ENCODE results near the gene OBSL1. TPM values are rescaled to one million over a fixed set of nuclear protein-coding genes. Genes with fewer than 3 reads are reported as not detected.

OBSL1 gene
- total and polyA plus RNA-seq, 2 of the 4 experiments (the other 2 are of a cell fraction), result 21.5 to 51.2 TPM

- Histone ChIP-seq H3K4ac (ENCODE audit: low read depth, low read length) (no peak overlapping the region), H3K27ac (ENCODE audit: insufficient read depth, low read length) (peak overlapping the region; percentile 22; the same call in 1 of the 2 replicates), H3K79me1 (ENCODE audit: low read depth in 1 of 2, low read length in 2 of 2) (peaks cover 6 to 38% of the 10 kb centered on the region in 2 experiments; a peak in 3 of 4 replicates), H4K8ac (ENCODE audit: low read depth in 2 of 2, low read length in 2 of 2) (no peak overlapping the region), H3K14ac (replicated peaks; ENCODE audit: low read depth, low read length) (no peak overlapping the region), H4K5ac (ENCODE audit: low read depth, low read length) (no peak overlapping the region), H3K36me3 (ENCODE audit: control insufficient read depth, insufficient read depth, low read length) (peaks cover 26% of the 10 kb centered on the region), H4K20me1 (ENCODE audit: insufficient read depth, low read length) (peaks cover 28% of the 10 kb centered on the region), H3K9ac (ENCODE audit: low read depth, low read length) (no peak overlapping the region; the same call in 1 of the 2 replicates), H3K18ac (ENCODE audit: low read depth, low read length) (no peak overlapping the region), H3K23ac (ENCODE audit: low read depth, low read length) (no peak overlapping the region), H2BK120ac (ENCODE audit: low read depth, low read length) (no peak overlapping the region), H2BK15ac (ENCODE audit: low read depth, low read length) (no peak overlapping the region), H2BK5ac (ENCODE audit: low read depth, low read length, poor library complexity, severe bottlenecking) (no peak overlapping the region), H2AK5ac (ENCODE audit: low read depth, low read length) (no peak overlapping the region), H4K91ac (ENCODE audit: insufficient read depth, low read depth, low read length) (no peak overlapping the region; the same call in 1 of the 2 replicates), H3K27me3 (ENCODE audit: control insufficient read depth, insufficient read depth, low read length) (no peaks in the 10 kb centered on the region; the same call in 1 of the 2 replicates), H3K56ac (ENCODE audit: extremely low read depth, insufficient read depth, low read length) (no peak overlapping the region), H2AK9ac (replicated peaks; ENCODE audit: low read depth, low read length, poor library complexity) (no peak overlapping the region), H3K9me3 (ENCODE audit: control insufficient read depth, insufficient read depth, low read length) (no peaks in the 10 kb centered on the region), H3K4me1 (ENCODE audit: control insufficient read depth, insufficient read depth, low read length) (peaks cover 24% of the 10 kb centered on the region), H2BK20ac (ENCODE audit: low read depth, low read length) (no peak overlapping the region), H3K9me1 (ENCODE audit: insufficient read depth, low read length) (0 out of 2 replicates have a peak, but pooled peaks cover 2% of the 10 kb centered on the region), H3K4me3 (ENCODE audit: insufficient read depth, low read depth, low read length) (no peak overlapping the region), H2AFZ (replicated peaks; ENCODE audit: low read length, poor library complexity) (peak overlapping the region; percentile 48), H3K4me2 (ENCODE audit: low read depth, low read length) (no peak overlapping the region)
- BruUV-seq (replicated peaks), result TSS peak; percentile 69
- DNase-seq (no peak), ATAC-seq (ENCODE audit: low read depth) (no peak)
- intact Hi-C loops (cut with micrococcal nuclease), result no loop called here
- in situ Hi-C loops (cut with MboI; ENCODE audit: low sequenced_read_pairs), result no loop called here
- dilution Hi-C loops (cut with HindIII; ENCODE audit: low sequenced_read_pairs, unreplicated experiment), result no loop called here
- POLR2A ChIA-PET (ENCODE audit: unreplicated experiment), result no interaction called here
- CTCF ChIA-PET, result interaction anchor here (0.6 kb wide), 1 partner anchor 9 kb away, joined by 3 read pairs; no protein-coding TSS in a partner anchor
- WGBS, 2 experiments (ENCODE audit: extremely low coverage in 2 of 2, insufficient read length in 1 of 2), result 90% methylated on average over 23 of the region's 32 CpGs; no CpG with 5 or more reads in 1 of the 2 experiments
- TF ChIP-seq, protein P1, sequence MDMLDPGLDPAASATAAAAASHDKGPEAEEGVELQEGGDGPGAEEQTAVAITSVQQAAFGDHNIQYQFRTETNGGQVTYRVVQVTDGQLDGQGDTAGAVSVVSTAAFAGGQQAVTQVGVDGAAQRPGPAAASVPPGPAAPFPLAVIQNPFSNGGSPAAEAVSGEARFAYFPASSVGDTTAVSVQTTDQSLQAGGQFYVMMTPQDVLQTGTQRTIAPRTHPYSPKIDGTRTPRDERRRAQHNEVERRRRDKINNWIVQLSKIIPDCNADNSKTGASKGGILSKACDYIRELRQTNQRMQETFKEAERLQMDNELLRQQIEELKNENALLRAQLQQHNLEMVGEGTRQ (IDR thresholded peaks at IDR 0.05; ENCODE audit: low read depth, low read length), result no peak
- no peak for TF ChIP-seq SMC3 (IDR thresholded peaks at IDR 0.05; ENCODE audit: low read depth, low read length)
- TF ChIP-seq NFE2L2 (IDR thresholded peaks at IDR 0.05; ENCODE audit: low read depth, low read length), result no peak
- TF ChIP-seq, protein P2, sequence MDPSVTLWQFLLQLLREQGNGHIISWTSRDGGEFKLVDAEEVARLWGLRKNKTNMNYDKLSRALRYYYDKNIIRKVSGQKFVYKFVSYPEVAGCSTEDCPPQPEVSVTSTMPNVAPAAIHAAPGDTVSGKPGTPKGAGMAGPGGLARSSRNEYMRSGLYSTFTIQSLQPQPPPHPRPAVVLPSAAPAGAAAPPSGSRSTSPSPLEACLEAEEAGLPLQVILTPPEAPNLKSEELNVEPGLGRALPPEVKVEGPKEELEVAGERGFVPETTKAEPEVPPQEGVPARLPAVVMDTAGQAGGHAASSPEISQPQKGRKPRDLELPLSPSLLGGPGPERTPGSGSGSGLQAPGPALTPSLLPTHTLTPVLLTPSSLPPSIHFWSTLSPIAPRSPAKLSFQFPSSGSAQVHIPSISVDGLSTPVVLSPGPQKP (IDR thresholded peaks at IDR 0.05; ENCODE audit: borderline replicate concordance, low read depth, low read length), result no peak
- no peak for TF ChIP-seq MXI1 (IDR thresholded peaks at IDR 0.05; ENCODE audit: borderline replicate concordance, low read depth, low read length)
- no peak for TF ChIP-seq RAD21 (IDR thresholded peaks at IDR 0.05; ENCODE audit: low read length)
- TF ChIP-seq BHLHE40 (IDR thresholded peaks at IDR 0.05; ENCODE audit: low read depth, low read length), result no peak
- no peak for TF ChIP-seq CHD1 (IDR thresholded peaks at IDR 0.05; ENCODE audit: low read depth, low read length)
- no peak for TF ChIP-seq RFX5 (IDR thresholded peaks at IDR 0.05; ENCODE audit: low read depth, low read length)
- no peak for TF ChIP-seq CEBPB (IDR thresholded peaks at IDR 0.05; ENCODE audit: low read depth, low read length)
- TF ChIP-seq POLR2A (IDR thresholded peaks at IDR 0.05; ENCODE audit: low read depth, low read length), result no peak
- no peak for TF ChIP-seq CTCF (conservative IDR thresholded peaks at IDR 0.05; ENCODE audit: low read depth, low read length)
- TF ChIP-seq FOS (IDR thresholded peaks at IDR 0.05; ENCODE audit: low read depth, low read length), result no peak
- TF ChIP-seq MAFK (IDR thresholded peaks at IDR 0.05; ENCODE audit: low read depth, low read length), result no peak
- TF ChIP-seq MAZ (IDR thresholded peaks at IDR 0.05; ENCODE audit: borderline replicate concordance, low read depth, low read length), result no peak
Observed at GRCh38 chr2:219538956-219539788, 32.2 kb downstream of the OBSL1 start.
